ENCODE data around the gene CILP2. TPM values are rescaled to one million over a fixed set of nuclear protein-coding genes. Genes with fewer than 3 reads are reported as not detected.

CILP2 gene
- total and polyA plus RNA-seq, 2 of the 8 experiments (the other 6 are each of a cell fraction or from before 2014, with no cell fraction given): 4.4 to 5.8 TPM

GRCh38 chr19:19527371-19527656, 10.8 kb upstream of the CILP2 start (continued):
- TF ChIP-seq EP300 (IDR thresholded peaks at IDR 0.05; ENCODE audit: borderline replicate concordance in 1 of 2, low read depth in 2 of 2, low read length in 2 of 2): no peak
- no peak for TF ChIP-seq CBX5 (IDR thresholded peaks at IDR 0.05; ENCODE audit: low read depth, low read length)
- TF ChIP-seq TEAD4 (IDR thresholded peaks at IDR 0.05; ENCODE audit: low read depth, low read length): no peak
- no peak for TF ChIP-seq ASH2L (IDR thresholded peaks at IDR 0.05; ENCODE audit: low read length)
- TF ChIP-seq KDM5A (IDR thresholded peaks at IDR 0.05; ENCODE audit: low read length): no peak

Measured in H1 (cell line).